Stimulated activated CD4-positive, alpha-beta T cell treated with anti-CD3 and anti-CD28 coated beads, Interleukin-15, amount 100 ng/mL, for 48 hours (primary cell): Measurements from ENCODE around the gene TRAF3.
"Not testable (repeated sequence)": the region's sequence is repeated elsewhere in the genome, so short reads cannot be mapped to it uniquely, and the experiment has no call there.

Experiments
- DNase-seq, 2 donors: peaks; one replicate each; pipeline ENCODE4 v3.0.0-alpha.2; 2020; ENCODE audit warnings: low read depth in 2 of 2

Gene TRAF3

GRCh38 chr14:102865916-102866315 is 88.7 kb downstream of the TRAF3 start:
- not testable (repeated sequence) for DNase-seq

GRCh38 chr14:102866982-102867761 is 89.9 kb downstream of the TRAF3 start:
- no peak for DNase-seq

GRCh38 chr14:102867826-102868580 is 90.8 kb downstream of the TRAF3 start:
- no peak for DNase-seq

- DNase-seq: no peak
Measured at GRCh38 chr14:102868956-102869547, 91.8 kb downstream of the TRAF3 start.

- DNase-seq: no peak
Measured at GRCh38 chr14:102870246-102870645, 93.0 kb downstream of the TRAF3 start.

- DNase-seq: no peak
Measured at GRCh38 chr14:102870994-102871831, 94.0 kb downstream of the TRAF3 start.

GRCh38 chr14:102872020-102872419 is 94.8 kb downstream of the TRAF3 start:
- DNase-seq: no peak

- no peak for DNase-seq
Measured at GRCh38 chr14:102873131-102873530, 95.9 kb downstream of the TRAF3 start.

GRCh38 chr14:102873546-102874061 is 96.4 kb downstream of the TRAF3 start:
- no peak for DNase-seq

- no peak for DNase-seq
Measured at GRCh38 chr14:102875652-102876051, 98.4 kb downstream of the TRAF3 start.

GRCh38 chr14:102877511-102877910 is 100.3 kb downstream of the TRAF3 start:
- DNase-seq: not testable (repeated sequence)

- no peak for DNase-seq
Measured at GRCh38 chr14:102878174-102878969, 101.1 kb downstream of the TRAF3 start.

- DNase-seq: no peak
Measured at GRCh38 chr14:102878970-102879460, 101.8 kb downstream of the TRAF3 start.

- DNase-seq: no peak
Measured at GRCh38 chr14:102882226-102882906, 105.1 kb downstream of the TRAF3 start.

GRCh38 chr14:102883089-102883541 is 105.9 kb downstream of the TRAF3 start:
- DNase-seq: no peak

GRCh38 chr14:102883554-102883953 is 106.3 kb downstream of the TRAF3 start:
- DNase-seq: no peak

GRCh38 chr14:102885737-102886447 is 108.6 kb downstream of the TRAF3 start:
- no peak for DNase-seq

GRCh38 chr14:102888748-102889147 is 111.5 kb downstream of the TRAF3 start:
- no peak for DNase-seq

GRCh38 chr14:102889615-102890014 is 112.4 kb downstream of the TRAF3 start:
- no peak for DNase-seq
